HepG2 (cell line): ENCODE measurements around the gene SSC5D. TPM values are rescaled to one million over a fixed set of nuclear protein-coding genes. Genes with fewer than 3 reads are reported as not detected.

Experiments
- ATF7 ChIP-seq, 2 experiments: fragments of 450-650 bp in 1 of 2; sonication (generic) in 1 of 2; formaldehyde crosslinking in 1 of 2; IDR thresholded peaks; 2 replicates each; pipeline versions ENCODE4 v1.4.0 to v1.6.1; 2016 to 2020; ENCODE audit warnings: antibody characterized with exemption in 1 of 2, mild to moderate bottlenecking in 1 of 2, missing genetic modification reagents in 1 of 2
- BATF2 ChIP-seq: sonication (generic); formaldehyde crosslinking; IDR thresholded peaks from 2 replicates; pipeline ENCODE4 v1.8.0; 2022; ENCODE audit warnings: mild to moderate bottlenecking, missing genetic modification reagents, moderate library complexity
- CENPBD1 ChIP-seq: sonication (generic); formaldehyde crosslinking; IDR thresholded peaks from 2 replicates; pipeline ENCODE4 v1.8.0; 2022; ENCODE audit warnings: missing genetic modification reagents, low read depth, mild to moderate bottlenecking, borderline replicate concordance
- CTCF ChIP-seq: sonication (generic); formaldehyde crosslinking; IDR thresholded peaks from 2 replicates; pipeline ENCODE4 v1.5.0; 2020; ENCODE audit warnings: mild to moderate bottlenecking, missing genetic modification reagents, moderate library complexity
- FOXK1 ChIP-seq: sonication (generic); formaldehyde crosslinking; IDR thresholded peaks from 2 replicates; pipeline ENCODE4 v1.4.0; 2020; ENCODE audit warnings: low read depth, missing genetic modification reagents, borderline replicate concordance
- HNRNPH1 ChIP-seq: fragments of 200-400 bp; formaldehyde crosslinking; optimal IDR thresholded peaks from 2 replicates; pipeline ENCODE3; 2017; ENCODE audit warnings: mild to moderate bottlenecking, low read depth, low read length
- JUND ChIP-seq: sonication (generic); formaldehyde crosslinking; IDR thresholded peaks from 2 replicates; pipeline ENCODE4 v1.8.0; 2022; ENCODE audit warnings: mild to moderate bottlenecking, missing genetic modification reagents
- KDM4B ChIP-seq: sonication (generic); formaldehyde crosslinking; IDR thresholded peaks from 2 replicates; pipeline ENCODE4 v1.4.0; 2020; ENCODE audit warnings: missing genetic modification reagents
- NFKB2 ChIP-seq: sonication (generic); formaldehyde crosslinking; IDR thresholded peaks from 2 replicates; pipeline ENCODE4 v1.4.0; 2020; ENCODE audit warnings: missing genetic modification reagents, borderline replicate concordance
- NONO ChIP-seq, 2 experiments: fragments of 450-650 bp in 1 of 2; sonication (generic) in 1 of 2; formaldehyde crosslinking in 1 of 2; IDR thresholded peaks in 1 of 2; conservative IDR thresholded peaks in 1 of 2; 2 replicates each; pipeline versions ENCODE4 v1.6.1 to v1.8.0; 2017 to 2022; ENCODE audit warnings: mild to moderate bottlenecking in 1 of 2, missing genetic modification reagents in 1 of 2, moderate library complexity in 1 of 2
- NPAS2 ChIP-seq: sonication (generic); formaldehyde crosslinking; IDR thresholded peaks from 2 replicates; pipeline ENCODE4 v1.8.0; 2022; ENCODE audit warnings: mild to moderate bottlenecking, missing genetic modification reagents, borderline replicate concordance
- RNF2 ChIP-seq: fragments of 450-650 bp; conservative IDR thresholded peaks from 2 replicates; pipeline ENCODE4 v1.6.1; 2016; ENCODE audit warnings: low read depth
- RORA ChIP-seq: sonication (generic); formaldehyde crosslinking; IDR thresholded peaks from 2 replicates; pipeline ENCODE4 v1.5.0; 2020; ENCODE audit warnings: mild to moderate bottlenecking, missing genetic modification reagents, moderate library complexity
- SOX13 ChIP-seq, 3 experiments: fragments of 450-650 bp in 1 of 3; sonication (generic) in 1 of 3; formaldehyde crosslinking in 1 of 3; IDR thresholded peaks in 2 of 3; conservative IDR thresholded peaks in 1 of 3; 2 replicates each; pipeline versions ENCODE4 v1.5.0 to v1.6.1; 2016 to 2020; ENCODE audit warnings: antibody characterized with exemption in 1 of 3, mild to moderate bottlenecking in 1 of 3, missing compliant biosample characterization in 1 of 3, missing genetic modification reagents in 1 of 3, moderate library complexity in 1 of 3
- SP4 ChIP-seq: sonication (generic); formaldehyde crosslinking; IDR thresholded peaks from 2 replicates; pipeline ENCODE4 v1.8.1; 2023; ENCODE audit warnings: mild to moderate bottlenecking, missing genetic modification reagents
- TSC22D2 ChIP-seq: sonication (generic); formaldehyde crosslinking; IDR thresholded peaks from 2 replicates; pipeline ENCODE4 v1.5.1; 2020; ENCODE audit warnings: missing genetic modification reagents, mild to moderate bottlenecking, borderline replicate concordance
- YY1 ChIP-seq: IDR thresholded peaks from 2 replicates; pipeline ENCODE4 v1.6.1; 2011; ENCODE audit warnings: low read length, low read depth, moderate library complexity, mild to moderate bottlenecking; ENCODE audit not compliant: insufficient read depth, insufficient replicate concordance
- ZNF276 ChIP-seq: sonication (generic); formaldehyde crosslinking; IDR thresholded peaks from 2 replicates; pipeline ENCODE4 v1.4.0; 2020; ENCODE audit warnings: mild to moderate bottlenecking, low read depth, missing genetic modification reagents
- ZNF292 ChIP-seq: sonication (generic); formaldehyde crosslinking; IDR thresholded peaks from 2 replicates; pipeline ENCODE4 v1.8.1; 2022; ENCODE audit warnings: mild to moderate bottlenecking, low read depth, missing genetic modification reagents, borderline replicate concordance
- ZNF556 ChIP-seq: sonication (generic); formaldehyde crosslinking; IDR thresholded peaks from 2 replicates; pipeline ENCODE4 v1.4.0; 2020; ENCODE audit warnings: mild to moderate bottlenecking, missing genetic modification reagents, borderline replicate concordance
- ZNF724P ChIP-seq: sonication (generic); formaldehyde crosslinking; IDR thresholded peaks from 2 replicates; pipeline ENCODE4 v1.8.0; 2022; ENCODE audit warnings: missing genetic modification reagents, borderline replicate concordance
- ZSCAN9 ChIP-seq: IDR thresholded peaks from 2 replicates; pipeline ENCODE4 v1.6.1; 2016; ENCODE audit warnings: borderline replicate concordance
- polyA plus RNA-seq, 8 experiments: library from polyadenylated mRNA; depleted of rRNA in 3 of 8; stranded (reverse) in 7 of 8; unstranded in 1 of 8; fragments of >200 nt; fragmentation: Illumina TruSeq in 4 of 8; extraction: Trizol in 4 of 8; gene quantifications; 2 replicates each; pipeline versions ENCODE4 v1.2.1 to v1.2.3, GENCODE V29; 2011 to 2016; ENCODE audit warnings: low read depth in 4 of 8, missing spikeins in 1 of 8, mixed read lengths in 1 of 8; ENCODE audit not compliant: insufficient read depth in 1 of 8
- total RNA-seq, 5 experiments: library from RNA; depleted of rRNA; stranded (reverse); fragments of >200 nt; fragmentation: Illumina TruSeq; extraction: Trizol; gene quantifications; 2 replicates each; pipeline ENCODE4 v1.2.3, GENCODE V29; 2016; ENCODE audit warnings: low read depth in 1 of 5

Gene SSC5D
- total and polyA plus RNA-seq, 2 of the 13 experiments (the other 11 are each of a cell fraction or from before 2014, with no cell fraction given), result not detected

GRCh38 chr19:55461259-55461973 is 26.8 kb upstream of the SSC5D start, which contains the start of gene ISOC2 (continued):
- TF ChIP-seq KDM4B (peak; percentile 56; the same call in 1 of the 2 replicates), ZNF276 (CRISPR knock-in tag) (0 out of 2 replicates have a peak, but pooled peaks have one; percentile 47), RORA (no peak), YY1 (no peak), CTCF (CRISPR knock-in tag) (no peak), HNRNPH1 (no peak), NPAS2 (CRISPR knock-in tag) (no peak), ZNF556 (CRISPR knock-in tag) (peak; percentile 40; the same call in 1 of the 2 replicates), ZNF292 (peak; percentile 62; the same call in 1 of the 2 replicates), JUND (CRISPR knock-in tag) (no peak), ATF7 (IDR thresholded peaks at IDR 0.05) (no peak), ATF7 (CRISPR knock-in tag; IDR thresholded peaks at IDR 0.05) (no peak), ZNF724P (CRISPR knock-in tag) (0 out of 2 replicates have a peak, but pooled peaks have one; percentile 28), CENPBD1 (CRISPR knock-in tag) (no peak), TSC22D2 (CRISPR knock-in tag) (no peak), NONO (IDR thresholded peaks at IDR 0.05) (no peak), NONO (CRISPR knock-in tag; conservative IDR thresholded peaks at IDR 0.05) (peak; percentile 86), FOXK1 (CRISPR knock-in tag) (no peak), SOX13 (IDR thresholded peaks at IDR 0.05) (peak; percentile 24; the same call in 1 of the 2 replicates), SOX13 (CRISPR knock-in tag; conservative IDR thresholded peaks at IDR 0.05 in 1 of 2, IDR thresholded peaks at IDR 0.05 in 1 of 2) (peak in 1 of 2 experiments; percentile 54; a peak in 2 of 4 replicates), SP4 (peak; percentile 99), BATF2 (CRISPR knock-in tag) (no peak), RNF2 (peak; percentile 83; the same call in 1 of the 2 replicates), NFKB2 (CRISPR knock-in tag) (peak; percentile 84; the same call in 1 of the 2 replicates), ZSCAN9 (CRISPR knock-in tag) (no peak)
